ENCODE measurements around the gene SIK3. TPM values are rescaled to one million over a fixed set of nuclear protein-coding genes. Genes with fewer than 3 reads are reported as not detected.

SIK3 gene
- polyA plus RNA-seq, 1 of the 3 experiments (the other 2 are of a cell fraction): 5.1 TPM

DNA sequence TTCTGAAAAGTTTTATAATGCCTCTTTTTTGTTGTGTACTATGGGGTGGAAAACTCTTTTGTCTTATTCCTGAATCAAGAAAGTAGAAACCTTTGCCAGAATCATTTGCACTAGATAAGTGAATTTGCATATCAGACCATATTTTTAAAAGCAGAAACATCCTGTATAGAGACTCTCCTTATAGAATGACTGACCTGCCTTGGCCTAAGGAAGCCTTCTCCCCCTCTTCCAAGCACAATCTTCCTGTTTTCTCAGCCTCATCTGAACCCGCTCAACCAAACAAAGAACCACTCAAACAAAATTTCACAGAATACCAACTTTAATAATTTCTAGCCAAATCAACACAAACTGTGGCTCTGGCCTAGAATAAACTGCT lies 60.3 kb downstream of the SIK3 start:
- no peak overlapping the region for H3K4me3 ChIP-seq (ENCODE audit: low read depth in 2 of 2, low read length in 1 of 2)
- no peak overlapping the region for H3K9ac ChIP-seq
- H3K4me2 ChIP-seq: no peak overlapping the region
- H3K4me1 ChIP-seq (ENCODE audit: control insufficient read depth in 1 of 2, insufficient read depth in 2 of 2, low read depth in 1 of 2, low read length in 1 of 2): peaks cover 3 to 32% of the 10 kb centered on the region in 2 experiments; a peak in 3 of 4 replicates
- no peak for DNase-seq
- no peaks in the 10 kb centered on the region for H3K9me2 ChIP-seq
- H3K9me3 ChIP-seq: no peaks in the 10 kb centered on the region
- ChIA-PET CTCF (no interaction called here), POLR2A (no interaction called here)
- H3K79me2 ChIP-seq (ENCODE audit: insufficient read depth): peaks cover 23% of the 10 kb centered on the region; the same call in 1 of the 2 replicates
- 0 out of 2 replicates have a peak, but pooled peaks cover 6% of the 10 kb centered on the region for H4K20me1 ChIP-seq (ENCODE audit: insufficient read depth)
- H3K27me3 ChIP-seq (ENCODE audit: insufficient read depth): no peaks in the 10 kb centered on the region
- no peaks in the 10 kb centered on the region for H3K36me3 ChIP-seq (replicated peaks in 1 of 2; ENCODE audit: control insufficient read depth in 1 of 2, insufficient read depth in 2 of 2, low read length in 1 of 2)
- no peak for TF ChIP-seq GABPA (IDR thresholded peaks at IDR 0.05; ENCODE audit: low read depth)
- no peak for TF ChIP-seq TEAD4 (IDR thresholded peaks at IDR 0.05; ENCODE audit: borderline replicate concordance, insufficient read depth)
- TF ChIP-seq RAD21 (IDR thresholded peaks at IDR 0.05; ENCODE audit: low read length): no peak
- TF ChIP-seq ELF1 (IDR thresholded peaks at IDR 0.05): no peak
- TF ChIP-seq SMC3 (IDR thresholded peaks at IDR 0.05; ENCODE audit: low read depth, low read length): no peak
- TF ChIP-seq, protein P1, sequence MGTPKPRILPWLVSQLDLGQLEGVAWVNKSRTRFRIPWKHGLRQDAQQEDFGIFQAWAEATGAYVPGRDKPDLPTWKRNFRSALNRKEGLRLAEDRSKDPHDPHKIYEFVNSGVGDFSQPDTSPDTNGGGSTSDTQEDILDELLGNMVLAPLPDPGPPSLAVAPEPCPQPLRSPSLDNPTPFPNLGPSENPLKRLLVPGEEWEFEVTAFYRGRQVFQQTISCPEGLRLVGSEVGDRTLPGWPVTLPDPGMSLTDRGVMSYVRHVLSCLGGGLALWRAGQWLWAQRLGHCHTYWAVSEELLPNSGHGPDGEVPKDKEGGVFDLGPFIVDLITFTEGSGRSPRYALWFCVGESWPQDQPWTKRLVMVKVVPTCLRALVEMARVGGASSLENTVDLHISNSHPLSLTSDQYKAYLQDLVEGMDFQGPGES (IDR thresholded peaks at IDR 0.05; ENCODE audit: low read depth, low read length): no peak
- TF ChIP-seq, protein P2, sequence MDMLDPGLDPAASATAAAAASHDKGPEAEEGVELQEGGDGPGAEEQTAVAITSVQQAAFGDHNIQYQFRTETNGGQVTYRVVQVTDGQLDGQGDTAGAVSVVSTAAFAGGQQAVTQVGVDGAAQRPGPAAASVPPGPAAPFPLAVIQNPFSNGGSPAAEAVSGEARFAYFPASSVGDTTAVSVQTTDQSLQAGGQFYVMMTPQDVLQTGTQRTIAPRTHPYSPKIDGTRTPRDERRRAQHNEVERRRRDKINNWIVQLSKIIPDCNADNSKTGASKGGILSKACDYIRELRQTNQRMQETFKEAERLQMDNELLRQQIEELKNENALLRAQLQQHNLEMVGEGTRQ (IDR thresholded peaks at IDR 0.05; ENCODE audit: borderline replicate concordance, low read depth, low read length): no peak
- TF ChIP-seq SIN3A (IDR thresholded peaks at IDR 0.05; ENCODE audit: borderline replicate concordance, low read depth, low read length): no peak
- TF ChIP-seq EP300 (IDR thresholded peaks at IDR 0.05; ENCODE audit: borderline replicate concordance in 1 of 2, low read depth in 1 of 2, low read length in 1 of 2): no peak
- TF ChIP-seq EZH2phosphoT487 (IDR thresholded peaks at IDR 0.05; ENCODE audit: borderline replicate concordance, low read depth): no peak
- no peak for TF ChIP-seq FOXJ3 (CRISPR knock-in tag; IDR thresholded peaks at IDR 0.05)
- no peak for TF ChIP-seq CHD2 (IDR thresholded peaks at IDR 0.05; ENCODE audit: low read length, partially characterized antibody)
- no peak for TF ChIP-seq MAX (IDR thresholded peaks at IDR 0.05; ENCODE audit: low read depth)
- no peak for TF ChIP-seq CTCF (IDR thresholded peaks at IDR 0.05)
- TF ChIP-seq USF1 (IDR thresholded peaks at IDR 0.05; ENCODE audit: borderline replicate concordance, low read depth): no peak
- TF ChIP-seq RXRA (IDR thresholded peaks at IDR 0.05; ENCODE audit: borderline replicate concordance, low read depth): no peak
- no peak for TF ChIP-seq RCOR1 (IDR thresholded peaks at IDR 0.05; ENCODE audit: low read length)
- TF ChIP-seq NFIC (IDR thresholded peaks at IDR 0.05; ENCODE audit: borderline replicate concordance): no peak
- TF ChIP-seq RFX5 (IDR thresholded peaks at IDR 0.05; ENCODE audit: low read length): no peak
- TF ChIP-seq YY1 (IDR thresholded peaks at IDR 0.05; ENCODE audit: low read depth): no peak
- H2AFZ ChIP-seq (ENCODE audit: low read depth): no peak overlapping the region
- H3F3A ChIP-seq (replicated peaks; ENCODE audit: insufficient read depth): no peaks in the 10 kb centered on the region
- H3K27ac ChIP-seq (ENCODE audit: low read depth in 2 of 2, low read length in 1 of 2): no peak overlapping the region
- 100% methylated on average over 1 of the region's 1 CpG for WGBS (ENCODE audit: low lambda C conversion rate)
